K562 (cell line): ENCODE measurements around the gene TMEM151A.

Experiments
- CEBPB ChIP-seq: fragments of 450-650 bp; IDR thresholded peaks from 2 replicates; pipeline ENCODE4 v1.6.1; 2016; ENCODE audit warnings: missing genetic modification characterization, missing compliant biosample characterization
- EP300 ChIP-seq: IDR thresholded peaks from 2 replicates; pipeline ENCODE4 v1.6.1; 2012; ENCODE audit warnings: low read length, improper control_type of control experiment
- EZH2 ChIP-seq: IDR thresholded peaks from 2 replicates; pipeline ENCODE4 v1.6.1; 2012; ENCODE audit warnings: low read depth, mild to moderate bottlenecking, inconsistent platforms, low read length, borderline replicate concordance
- MXI1 ChIP-seq: IDR thresholded peaks from 2 replicates; pipeline ENCODE4 v1.6.1; 2011; ENCODE audit warnings: low read depth, mild to moderate bottlenecking, improper control_type of control experiment, low read length
- RCOR1 ChIP-seq, 2 experiments: IDR thresholded peaks; 2 replicates each; pipeline ENCODE4 v1.6.1; 2012; ENCODE audit warnings: low read depth in 2 of 2, low read length in 2 of 2, borderline replicate concordance in 1 of 2, improper control_type of control experiment in 1 of 2
- STAG1 ChIP-seq: sonication (generic); formaldehyde crosslinking; IDR thresholded peaks from 2 replicates; pipeline ENCODE4 v1.5.0; 2020; ENCODE audit warnings: missing genetic modification reagents, borderline replicate concordance
- TCF7 ChIP-seq: sonication (generic); IDR thresholded peaks from 2 replicates; pipeline ENCODE4 v1.6.1; 2016; ENCODE audit warnings: antibody characterized with exemption, borderline replicate concordance
- ZNF274 ChIP-seq: IDR thresholded peaks from 2 replicates; pipeline ENCODE4 v1.6.1; 2011; ENCODE audit warnings: low read depth, mild to moderate bottlenecking, low read length, moderate library complexity, borderline replicate concordance
- TF ChIP-seq, protein P1 (sequence below), 3 experiments: IDR thresholded peaks in 2 of 3; conservative IDR thresholded peaks in 1 of 3; 2 replicates each; pipeline ENCODE4 v1.5.1; 2011 to 2012; ENCODE audit warnings: low read length in 3 of 3, mild to moderate bottlenecking in 3 of 3, control low read depth in 2 of 3, improper control_type of control experiment in 1 of 3, inconsistent platforms in 1 of 3, low read depth in 1 of 3, mixed read lengths in 1 of 3, moderate library complexity in 1 of 3; ENCODE audit not compliant: insufficient read depth in 2 of 3
- TF ChIP-seq, protein P2 (sequence below): sonication (generic); formaldehyde crosslinking; IDR thresholded peaks from 2 replicates; pipeline ENCODE4 v1.8.0; 2022; ENCODE audit warnings: mild to moderate bottlenecking, missing genetic modification reagents
- TF ChIP-seq, protein P3 (sequence below): sonication (generic); formaldehyde crosslinking; IDR thresholded peaks from 2 replicates; pipeline ENCODE4 v1.8.0; 2022; ENCODE audit warnings: missing genetic modification reagents, mild to moderate bottlenecking, borderline replicate concordance

DNA sequence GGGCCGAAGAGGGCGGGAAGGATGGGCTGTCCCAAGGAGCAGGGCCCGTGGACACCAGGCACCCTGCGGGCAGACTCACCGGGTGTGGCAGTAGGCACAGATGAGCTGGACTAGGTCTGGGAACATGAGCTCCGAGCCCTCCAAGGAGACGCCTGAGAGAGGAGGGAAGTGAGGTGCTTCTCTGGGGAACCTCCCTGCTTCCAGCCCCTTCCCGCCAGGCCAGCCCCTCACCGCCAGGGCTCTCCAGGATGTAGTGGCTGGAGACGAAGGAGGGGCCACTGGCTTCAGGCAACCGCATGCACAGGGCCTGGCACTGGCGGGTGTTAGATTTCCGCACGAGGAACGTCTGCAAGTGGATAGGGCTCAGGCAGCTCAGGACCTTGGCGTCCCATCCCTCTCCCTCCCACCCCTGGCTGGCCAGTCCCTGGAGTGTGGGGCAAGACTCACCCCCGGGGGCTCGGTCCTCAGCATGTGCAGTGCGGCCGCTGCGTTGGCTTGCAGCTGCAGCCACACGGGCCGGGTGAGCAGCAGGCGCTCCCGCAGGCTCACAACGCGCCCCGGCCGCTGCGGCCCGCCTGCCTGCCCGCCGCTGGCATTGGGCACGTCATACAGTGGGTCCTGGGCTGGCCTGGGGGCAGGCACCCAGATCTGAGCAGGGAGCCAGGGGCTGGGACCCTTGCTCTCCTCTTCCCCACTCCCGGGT, 44.0 kb downstream of the TMEM151A start:
- TF ChIP-seq ZNF274 (no peak), CEBPB (tag) (no peak), EP300 (no peak), EZH2 (no peak), TCF7 (no peak), STAG1 (CRISPR knock-in tag) (no peak), RCOR1 (IDR thresholded peaks at IDR 0.05; ENCODE audit: borderline replicate concordance in 1 of 2, low read depth in 2 of 2, low read length in 2 of 2) (no peak), MXI1 (no peak)
- TF ChIP-seq, protein P1, sequence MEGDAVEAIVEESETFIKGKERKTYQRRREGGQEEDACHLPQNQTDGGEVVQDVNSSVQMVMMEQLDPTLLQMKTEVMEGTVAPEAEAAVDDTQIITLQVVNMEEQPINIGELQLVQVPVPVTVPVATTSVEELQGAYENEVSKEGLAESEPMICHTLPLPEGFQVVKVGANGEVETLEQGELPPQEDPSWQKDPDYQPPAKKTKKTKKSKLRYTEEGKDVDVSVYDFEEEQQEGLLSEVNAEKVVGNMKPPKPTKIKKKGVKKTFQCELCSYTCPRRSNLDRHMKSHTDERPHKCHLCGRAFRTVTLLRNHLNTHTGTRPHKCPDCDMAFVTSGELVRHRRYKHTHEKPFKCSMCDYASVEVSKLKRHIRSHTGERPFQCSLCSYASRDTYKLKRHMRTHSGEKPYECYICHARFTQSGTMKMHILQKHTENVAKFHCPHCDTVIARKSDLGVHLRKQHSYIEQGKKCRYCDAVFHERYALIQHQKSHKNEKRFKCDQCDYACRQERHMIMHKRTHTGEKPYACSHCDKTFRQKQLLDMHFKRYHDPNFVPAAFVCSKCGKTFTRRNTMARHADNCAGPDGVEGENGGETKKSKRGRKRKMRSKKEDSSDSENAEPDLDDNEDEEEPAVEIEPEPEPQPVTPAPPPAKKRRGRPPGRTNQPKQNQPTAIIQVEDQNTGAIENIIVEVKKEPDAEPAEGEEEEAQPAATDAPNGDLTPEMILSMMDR (IDR thresholded peaks at IDR 0.05 in 2 of 3, conservative IDR thresholded peaks at IDR 0.05 in 1 of 3; ENCODE audit: insufficient read depth in 2 of 3, low read depth in 1 of 3, low read length in 3 of 3) = no peak
- TF ChIP-seq, protein P2, sequence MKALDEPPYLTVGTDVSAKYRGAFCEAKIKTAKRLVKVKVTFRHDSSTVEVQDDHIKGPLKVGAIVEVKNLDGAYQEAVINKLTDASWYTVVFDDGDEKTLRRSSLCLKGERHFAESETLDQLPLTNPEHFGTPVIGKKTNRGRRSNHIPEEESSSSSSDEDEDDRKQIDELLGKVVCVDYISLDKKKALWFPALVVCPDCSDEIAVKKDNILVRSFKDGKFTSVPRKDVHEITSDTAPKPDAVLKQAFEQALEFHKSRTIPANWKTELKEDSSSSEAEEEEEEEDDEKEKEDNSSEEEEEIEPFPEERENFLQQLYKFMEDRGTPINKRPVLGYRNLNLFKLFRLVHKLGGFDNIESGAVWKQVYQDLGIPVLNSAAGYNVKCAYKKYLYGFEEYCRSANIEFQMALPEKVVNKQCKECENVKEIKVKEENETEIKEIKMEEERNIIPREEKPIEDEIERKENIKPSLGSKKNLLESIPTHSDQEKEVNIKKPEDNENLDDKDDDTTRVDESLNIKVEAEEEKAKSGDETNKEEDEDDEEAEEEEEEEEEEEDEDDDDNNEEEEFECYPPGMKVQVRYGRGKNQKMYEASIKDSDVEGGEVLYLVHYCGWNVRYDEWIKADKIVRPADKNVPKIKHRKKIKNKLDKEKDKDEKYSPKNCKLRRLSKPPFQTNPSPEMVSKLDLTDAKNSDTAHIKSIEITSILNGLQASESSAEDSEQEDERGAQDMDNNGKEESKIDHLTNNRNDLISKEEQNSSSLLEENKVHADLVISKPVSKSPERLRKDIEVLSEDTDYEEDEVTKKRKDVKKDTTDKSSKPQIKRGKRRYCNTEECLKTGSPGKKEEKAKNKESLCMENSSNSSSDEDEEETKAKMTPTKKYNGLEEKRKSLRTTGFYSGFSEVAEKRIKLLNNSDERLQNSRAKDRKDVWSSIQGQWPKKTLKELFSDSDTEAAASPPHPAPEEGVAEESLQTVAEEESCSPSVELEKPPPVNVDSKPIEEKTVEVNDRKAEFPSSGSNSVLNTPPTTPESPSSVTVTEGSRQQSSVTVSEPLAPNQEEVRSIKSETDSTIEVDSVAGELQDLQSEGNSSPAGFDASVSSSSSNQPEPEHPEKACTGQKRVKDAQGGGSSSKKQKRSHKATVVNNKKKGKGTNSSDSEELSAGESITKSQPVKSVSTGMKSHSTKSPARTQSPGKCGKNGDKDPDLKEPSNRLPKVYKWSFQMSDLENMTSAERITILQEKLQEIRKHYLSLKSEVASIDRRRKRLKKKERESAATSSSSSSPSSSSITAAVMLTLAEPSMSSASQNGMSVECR (CRISPR knock-in tag) = no peak
- TF ChIP-seq, protein P3, sequence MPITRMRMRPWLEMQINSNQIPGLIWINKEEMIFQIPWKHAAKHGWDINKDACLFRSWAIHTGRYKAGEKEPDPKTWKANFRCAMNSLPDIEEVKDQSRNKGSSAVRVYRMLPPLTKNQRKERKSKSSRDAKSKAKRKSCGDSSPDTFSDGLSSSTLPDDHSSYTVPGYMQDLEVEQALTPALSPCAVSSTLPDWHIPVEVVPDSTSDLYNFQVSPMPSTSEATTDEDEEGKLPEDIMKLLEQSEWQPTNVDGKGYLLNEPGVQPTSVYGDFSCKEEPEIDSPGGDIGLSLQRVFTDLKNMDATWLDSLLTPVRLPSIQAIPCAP (CRISPR knock-in tag) = no peak
